HEK293 (cell line): Measurements from ENCODE around the gene PRKCE.

Source experiments
- CTCF ChIP-seq: fragments of 450-650 bp; formaldehyde crosslinking; IDR thresholded peaks from 2 replicates; pipeline ENCODE4 v1.5.1; 2016; ENCODE audit warnings: missing biosample characterization, missing genetic modification characterization
- TCF7L2 ChIP-seq: IDR thresholded peaks from 2 replicates; pipeline ENCODE4 v1.6.1; 2011; ENCODE audit warnings: low read depth, mild to moderate bottlenecking, inconsistent platforms, low read length, moderate library complexity, borderline replicate concordance
- ZNF19 ChIP-seq: fragments of 450-650 bp; formaldehyde crosslinking; IDR thresholded peaks from 2 replicates; pipeline ENCODE4; 2016; ENCODE audit warnings: missing biosample characterization, missing genetic modification characterization, low read depth
- ZNF239 ChIP-seq: fragments of 450-650 bp; formaldehyde crosslinking; IDR thresholded peaks from 2 replicates; pipeline ENCODE4 v1.5.1; 2016; ENCODE audit warnings: missing biosample characterization, missing genetic modification characterization
- ZNF335 ChIP-seq: fragments of 450-650 bp; formaldehyde crosslinking; conservative IDR thresholded peaks from 2 replicates; pipeline ENCODE4 v1.5.1; 2016; ENCODE audit warnings: missing biosample characterization, missing genetic modification characterization
- ZNF362 ChIP-seq: fragments of 450-650 bp; formaldehyde crosslinking; IDR thresholded peaks from 2 replicates; pipeline ENCODE4 v1.5.1; 2016; ENCODE audit warnings: missing biosample characterization, missing genetic modification characterization
- ZNF423 ChIP-seq: fragments of 450-650 bp; formaldehyde crosslinking; IDR thresholded peaks from 2 replicates; pipeline ENCODE4 v1.5.1; 2016; ENCODE audit warnings: missing biosample characterization, missing genetic modification characterization
- ZNF501 ChIP-seq: fragments of 450-650 bp; formaldehyde crosslinking; IDR thresholded peaks from 2 replicates; pipeline ENCODE4 v1.5.1; 2016; ENCODE audit warnings: missing biosample characterization, missing genetic modification characterization
- TF ChIP-seq, protein P1 (sequence below): fragments of 450-650 bp; formaldehyde crosslinking; IDR thresholded peaks from 2 replicates; pipeline ENCODE4 v1.5.1; 2016; ENCODE audit warnings: missing biosample characterization, missing genetic modification characterization, low read depth
- TF ChIP-seq, protein P2 (sequence below): fragments of 450-650 bp; formaldehyde crosslinking; IDR thresholded peaks from 2 replicates; pipeline ENCODE4 v1.5.1; 2016; ENCODE audit warnings: missing biosample characterization, missing genetic modification characterization

GRCh38 chr2:46127176-46127575 is 475.7 kb downstream of the PRKCE start:
- TF ChIP-seq ZNF423 (tag by site-specific recombination) (no peak), ZNF239 (tag by site-specific recombination) (no peak), ZNF335 (tag by site-specific recombination) (no peak), TCF7L2 (no peak), CTCF (tag by site-specific recombination) (no peak), ZNF501 (tag by site-specific recombination) (no peak), ZNF19 (tag by site-specific recombination) (no peak), ZNF362 (no peak)
- TF ChIP-seq, protein P1, sequence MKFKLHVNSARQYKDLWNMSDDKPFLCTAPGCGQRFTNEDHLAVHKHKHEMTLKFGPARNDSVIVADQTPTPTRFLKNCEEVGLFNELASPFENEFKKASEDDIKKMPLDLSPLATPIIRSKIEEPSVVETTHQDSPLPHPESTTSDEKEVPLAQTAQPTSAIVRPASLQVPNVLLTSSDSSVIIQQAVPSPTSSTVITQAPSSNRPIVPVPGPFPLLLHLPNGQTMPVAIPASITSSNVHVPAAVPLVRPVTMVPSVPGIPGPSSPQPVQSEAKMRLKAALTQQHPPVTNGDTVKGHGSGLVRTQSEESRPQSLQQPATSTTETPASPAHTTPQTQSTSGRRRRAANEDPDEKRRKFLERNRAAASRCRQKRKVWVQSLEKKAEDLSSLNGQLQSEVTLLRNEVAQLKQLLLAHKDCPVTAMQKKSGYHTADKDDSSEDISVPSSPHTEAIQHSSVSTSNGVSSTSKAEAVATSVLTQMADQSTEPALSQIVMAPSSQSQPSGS, result no peak
- TF ChIP-seq, protein P2, sequence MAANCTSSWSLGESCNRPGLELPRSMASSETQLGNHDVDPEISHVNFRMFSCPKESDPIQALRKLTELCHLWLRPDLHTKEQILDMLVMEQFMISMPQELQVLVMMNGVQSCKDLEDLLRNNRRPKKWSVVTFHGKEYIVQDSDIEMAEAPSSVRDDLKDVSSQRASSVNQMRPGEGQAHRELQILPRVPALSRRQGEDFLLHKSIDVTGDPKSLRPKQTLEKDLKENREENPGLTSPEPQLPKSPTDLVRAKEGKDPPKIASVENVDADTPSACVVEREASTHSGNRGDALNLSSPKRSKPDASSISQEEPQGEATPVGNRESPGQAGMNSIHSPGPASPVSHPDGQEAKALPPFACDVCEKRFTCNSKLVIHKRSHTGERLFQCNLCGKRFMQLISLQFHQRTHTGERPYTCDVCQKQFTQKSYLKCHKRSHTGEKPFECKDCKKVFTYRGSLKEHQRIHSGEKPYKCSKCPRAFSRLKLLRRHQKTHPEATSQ (tag by site-specific recombination), result no peak
